Osteoblast (primary cell): Measurements from ENCODE around the gene PCYOX1L. TPM values are rescaled to one million over a fixed set of nuclear protein-coding genes. Genes with fewer than 3 reads are reported as not detected.
A peak's percentile ranks its signal among the peaks of the same experiment; 100 is the strongest.

Experiments
- DNase-seq: peaks from one replicate; pipeline ENCODE4 v3.0.0; 2011; ENCODE audit warnings: low spot score, mixed read lengths; ENCODE audit not compliant: insufficient read length; ENCODE audit errors: missing footprints
- H2AFZ ChIP-seq: 2 replicates; pipeline ENCODE4 v1.6.0; 2011; ENCODE audit warnings: mild to moderate bottlenecking, low read length
- H3K27ac ChIP-seq: 2 replicates; pipeline ENCODE4 v1.5.1; 2011; ENCODE audit warnings: mild to moderate bottlenecking, low read depth, low read length, moderate library complexity
- H3K27me3 ChIP-seq: 2 replicates; pipeline ENCODE4 v1.6.0; 2012; ENCODE audit warnings: mild to moderate bottlenecking, control low read depth, inconsistent platforms, low read length, moderate library complexity; ENCODE audit not compliant: insufficient read depth
- H3K36me3 ChIP-seq: 2 replicates; pipeline ENCODE4 v1.5.1; 2011; ENCODE audit warnings: mild to moderate bottlenecking, low read length, control low read depth, moderate library complexity; ENCODE audit not compliant: insufficient read depth
- H3K4me1 ChIP-seq: 2 replicates; pipeline ENCODE4 v1.5.1; 2011; ENCODE audit warnings: mild to moderate bottlenecking, low read length, control low read depth, moderate library complexity; ENCODE audit not compliant: insufficient read depth
- H3K4me2 ChIP-seq: 2 replicates; pipeline ENCODE4 v1.6.0; 2011; ENCODE audit warnings: mild to moderate bottlenecking, low read length; ENCODE audit not compliant: insufficient read depth
- H3K4me3 ChIP-seq: fragments of 200-600 bp; sonication (generic); 3 replicates; pipeline ENCODE4 v1.5.1; 2012; ENCODE audit warnings: mild to moderate bottlenecking, low read length, inconsistent platforms; ENCODE audit not compliant: insufficient read depth
- H3K79me2 ChIP-seq: 2 replicates; pipeline ENCODE4 v1.6.0; 2012; ENCODE audit warnings: mild to moderate bottlenecking, low read length, control low read depth, inconsistent platforms; ENCODE audit not compliant: insufficient read depth
- H3K9me3 ChIP-seq: 2 replicates; pipeline ENCODE4 v1.5.1; 2011; ENCODE audit warnings: low read depth, low read length, control low read depth
- H4K20me1 ChIP-seq: 2 replicates; pipeline ENCODE4 v1.6.0; 2012; ENCODE audit warnings: mild to moderate bottlenecking, low read length, control low read depth; ENCODE audit not compliant: insufficient read depth
- CTCF ChIP-seq: IDR thresholded peaks from 2 replicates; pipeline ENCODE4 v1.5.1; 2011; ENCODE audit warnings: mild to moderate bottlenecking, low read depth, low read length, moderate library complexity; ENCODE audit errors: extremely low read depth
- total RNA-seq: library from RNA; depleted of rRNA; stranded (reverse); fragments of >200 nt; gene quantifications from 2 replicates; pipeline ENCODE4 v1.2.3, GENCODE V29; 2012

PCYOX1L gene
- total RNA-seq, 1 donor: 4.3 TPM

- Histone ChIP-seq H4K20me1 (no peaks in the 10 kb centered on the region), H3K27me3 (no peaks in the 10 kb centered on the region), H3K27ac (peak overlapping the region; percentile 38), H3K79me2 (no peaks in the 10 kb centered on the region), H3K4me2 (peak overlapping the region; percentile 92), H3K4me1 (peaks cover 13% of the 10 kb centered on the region), H3K9me3 (no peaks in the 10 kb centered on the region), H2AFZ (peak overlapping the region; percentile 79), H3K4me3 (peak overlapping the region; percentile 87), H3K36me3 (peaks cover 4% of the 10 kb centered on the region)
- peak; percentile 87 for DNase-seq
- TF ChIP-seq CTCF: no peak
Observed at GRCh38 chr5:149358294-149358651, 427 bp downstream of the PCYOX1L start.

GRCh38 chr5:149358868-149359495 is 1.1 kb downstream of the PCYOX1L start:
- Histone ChIP-seq H3K9me3 (no peaks in the 10 kb centered on the region), H3K36me3 (peaks cover 3% of the 10 kb centered on the region), H3K79me2 (no peaks in the 10 kb centered on the region), H3K4me3 (no peak overlapping the region), H3K4me2 (peak overlapping the region; percentile 92), H4K20me1 (no peaks in the 10 kb centered on the region), H2AFZ (peak overlapping the region; percentile 79), H3K27me3 (no peaks in the 10 kb centered on the region), H3K27ac (no peak overlapping the region), H3K4me1 (peaks cover 13% of the 10 kb centered on the region)
- no peak for TF ChIP-seq CTCF
- DNase-seq: no peak

GRCh38 chr5:149360272-149360671 is 2.4 kb downstream of the PCYOX1L start:
- no peaks in the 10 kb centered on the region for H3K9me3 ChIP-seq
- no peaks in the 10 kb centered on the region for H3K79me2 ChIP-seq
- no peaks in the 10 kb centered on the region for H4K20me1 ChIP-seq
- H2AFZ ChIP-seq: no peak overlapping the region
- H3K4me1 ChIP-seq: peaks cover 13% of the 10 kb centered on the region
- H3K27me3 ChIP-seq: no peaks in the 10 kb centered on the region
- DNase-seq: no peak
- H3K4me3 ChIP-seq: no peak overlapping the region
- no peak overlapping the region for H3K27ac ChIP-seq
- no peaks in the 10 kb centered on the region for H3K36me3 ChIP-seq
- no peak overlapping the region for H3K4me2 ChIP-seq
- TF ChIP-seq CTCF: no peak

GRCh38 chr5:149362541-149362940 is 4.7 kb downstream of the PCYOX1L start:
- Histone ChIP-seq H2AFZ (no peak overlapping the region), H3K27me3 (no peaks in the 10 kb centered on the region), H3K4me3 (no peak overlapping the region), H3K4me2 (no peak overlapping the region), H3K36me3 (no peaks in the 10 kb centered on the region), H3K4me1 (peaks cover 9% of the 10 kb centered on the region), H3K9me3 (no peaks in the 10 kb centered on the region), H4K20me1 (no peaks in the 10 kb centered on the region), H3K27ac (no peak overlapping the region), H3K79me2 (no peaks in the 10 kb centered on the region)
- no peak for DNase-seq
- TF ChIP-seq CTCF: no peak
